ENCODE results near the gene NBPF1. TPM values are rescaled to one million over a fixed set of nuclear protein-coding genes. Genes with fewer than 3 reads are reported as not detected.
"Not testable (repeated sequence)": the region's sequence is repeated elsewhere in the genome, so short reads cannot be mapped to it uniquely, and the experiment has no call there.

The NBPF1 gene
- polyA plus RNA-seq, 1 donor from 2014 or later, result 78.0 TPM

GRCh38 chr1:16514107-16515055, 99.0 kb downstream of the NBPF1 start, which contains the start of gene RNU1-1:
RNU1-1 (minus strand) TSS chr1:16514285.
- H3K9ac ChIP-seq (ENCODE audit: low read length), result peak within 1 kb of the TSS; percentile 70
- not testable (repeated sequence) for H3F3A ChIP-seq (ENCODE audit: insufficient read depth, low read length, poor library complexity, severe bottlenecking); H2AFZ ChIP-seq (ENCODE audit: low read depth, low read length); H3K27me3 ChIP-seq (ENCODE audit: insufficient read depth, low read depth, low read length); H3K9me3 ChIP-seq (ENCODE audit: low read length); H3K9me2 ChIP-seq (ENCODE audit: insufficient read depth, low read length); H3K79me2 ChIP-seq (replicated peaks; ENCODE audit: insufficient read depth, low read length); H4K20me1 ChIP-seq (ENCODE audit: insufficient read depth); H3K36me3 ChIP-seq (ENCODE audit: insufficient read depth, low read length); H3K4me2 ChIP-seq (ENCODE audit: low read length)
- H3K4me3 ChIP-seq (ENCODE audit: low read length), result peak within 1 kb of the TSS; percentile 59
- H3K27ac ChIP-seq (ENCODE audit: low read length), result peak within 1 kb of the TSS; percentile 91
- peak; percentile 84 for TF ChIP-seq POLR2AphosphoS5 (IDR thresholded peaks at IDR 0.05)
- TF ChIP-seq TAF1 (IDR thresholded peaks at IDR 0.05; ENCODE audit: low read depth), result peak; percentile 59
- TF ChIP-seq REST (IDR thresholded peaks at IDR 0.05; ENCODE audit: borderline replicate concordance), result peak; percentile 50

GRCh38 chr1:16513412-16514106, 99.8 kb downstream of the NBPF1 start:
- not testable (repeated sequence) for H3K9me2 ChIP-seq (ENCODE audit: insufficient read depth, low read length); H2AFZ ChIP-seq (ENCODE audit: low read depth, low read length); H3F3A ChIP-seq (ENCODE audit: insufficient read depth, low read length, poor library complexity, severe bottlenecking); H4K20me1 ChIP-seq (ENCODE audit: insufficient read depth); H3K9me3 ChIP-seq (ENCODE audit: low read length); H3K4me2 ChIP-seq (ENCODE audit: low read length); H3K36me3 ChIP-seq (ENCODE audit: insufficient read depth, low read length); H3K27me3 ChIP-seq (ENCODE audit: insufficient read depth, low read depth, low read length); H3K79me2 ChIP-seq (replicated peaks; ENCODE audit: insufficient read depth, low read length)
- Histone ChIP-seq H3K9ac (ENCODE audit: low read length) (peak overlapping the region; percentile 47), H3K27ac (ENCODE audit: low read length) (peak overlapping the region; percentile 63), H3K4me3 (ENCODE audit: low read length) (peak overlapping the region; percentile 53)
- TF ChIP-seq MXI1 (conservative IDR thresholded peaks at IDR 0.05; ENCODE audit: poor library complexity, severe bottlenecking), result peak; percentile 11
- peak; percentile 43 for TF ChIP-seq REST (IDR thresholded peaks at IDR 0.05; ENCODE audit: borderline replicate concordance)
- TF ChIP-seq POLR2AphosphoS5 (IDR thresholded peaks at IDR 0.05), result peak; percentile 93

- Histone ChIP-seq H3K9ac (ENCODE audit: low read length) (peak overlapping the region; percentile 47), H3K27ac (ENCODE audit: low read length) (peak overlapping the region; percentile 63), H3K4me3 (ENCODE audit: low read length) (peak overlapping the region; percentile 53)
- not testable (repeated sequence) for H3F3A ChIP-seq (ENCODE audit: insufficient read depth, low read length, poor library complexity, severe bottlenecking); H3K9me3 ChIP-seq (ENCODE audit: low read length); H3K79me2 ChIP-seq (replicated peaks; ENCODE audit: insufficient read depth, low read length); H3K36me3 ChIP-seq (ENCODE audit: insufficient read depth, low read length); H3K4me2 ChIP-seq (ENCODE audit: low read length); H4K20me1 ChIP-seq (ENCODE audit: insufficient read depth); H2AFZ ChIP-seq (ENCODE audit: low read depth, low read length); H3K27me3 ChIP-seq (ENCODE audit: insufficient read depth, low read depth, low read length); H3K9me2 ChIP-seq (ENCODE audit: insufficient read depth, low read length)
These were observed 100.5 kb downstream of the NBPF1 start for GRCh38 chr1:16512624-16513411.

Measured in neural cell (in vitro differentiated cells).